GM23338 (cell line): ENCODE data around the gene PNN. TPM values are rescaled to one million over a fixed set of nuclear protein-coding genes. Genes with fewer than 3 reads are reported as not detected.

Source experiments
- ATAC-seq: fragments of 200-7000 bp; cut with Tn5 transposase; 3 replicates; pipeline ENCODE4 v1.9.1; 2020
- DNase-seq: peaks from one replicate; pipeline ENCODE4 v3.0.0-alpha.2; 2015; ENCODE audit warnings: low spot score
- H2AFZ ChIP-seq: fragments of 200-600 bp; sonication (generic); 2 replicates; pipeline ENCODE4 v1.8.0; 2016; ENCODE audit warnings: antibody characterized with exemption, mild to moderate bottlenecking, moderate library complexity
- H3F3A ChIP-seq: fragments of 200-600 bp; sonication (generic); replicated peaks from 2 replicates; pipeline ENCODE4 v1.8.0; 2017; ENCODE audit warnings: antibody characterized with exemption, mixed run types, low read depth
- H3K27ac ChIP-seq: fragments of 200-600 bp; sonication (generic); 2 replicates; pipeline ENCODE4 v1.6.1; 2016; ENCODE audit warnings: low read depth
- H3K27me3 ChIP-seq: fragments of 200-600 bp; sonication (generic); 2 replicates; pipeline ENCODE4 v1.8.0; 2016; ENCODE audit warnings: mild to moderate bottlenecking, mixed run types, moderate library complexity; ENCODE audit not compliant: insufficient read depth
- H3K36me3 ChIP-seq: fragments of 200-600 bp; sonication (generic); 2 replicates; pipeline ENCODE4 v1.8.0; 2016; ENCODE audit warnings: mild to moderate bottlenecking; ENCODE audit not compliant: insufficient read depth
- H3K4me1 ChIP-seq: fragments of 200-600 bp; sonication (generic); 2 replicates; pipeline ENCODE4 v1.8.0; 2016; ENCODE audit warnings: mild to moderate bottlenecking, moderate library complexity; ENCODE audit not compliant: insufficient read depth
- H3K4me2 ChIP-seq: fragments of 200-600 bp; sonication (generic); 2 replicates; pipeline ENCODE4 v1.7.1; 2017; ENCODE audit warnings: mixed run types
- H3K4me3 ChIP-seq: fragments of 200-600 bp; sonication (generic); 2 replicates; pipeline ENCODE4 v1.6.1; 2016; ENCODE audit warnings: mixed run types
- H3K79me2 ChIP-seq: fragments of 200-600 bp; sonication (generic); replicated peaks from 2 replicates; pipeline ENCODE4 v1.8.0; 2017; ENCODE audit warnings: mild to moderate bottlenecking; ENCODE audit not compliant: insufficient read depth
- H3K9me2 ChIP-seq: fragments of 200-600 bp; sonication (generic); 2 replicates; pipeline ENCODE4 v1.8.0; 2017; ENCODE audit not compliant: insufficient read depth
- H4K20me1 ChIP-seq: fragments of 200-600 bp; sonication (generic); replicated peaks from 2 replicates; pipeline ENCODE4 v1.8.0; 2017; ENCODE audit warnings: mild to moderate bottlenecking; ENCODE audit not compliant: insufficient read depth
- H3K27ac Mint-ChIP-seq: 2 replicates; pipeline ENCODE4 v1.8.0; 2020; ENCODE audit warnings: inconsistent platforms, mild to moderate bottlenecking, moderate library complexity, mixed read lengths
- H3K27me3 Mint-ChIP-seq: 3 replicates; pipeline ENCODE4 v1.8.0; 2022; ENCODE audit warnings: low read depth, mild to moderate bottlenecking, moderate library complexity, mixed read lengths, inconsistent platforms; ENCODE audit not compliant: insufficient read depth, poor library complexity
- H3K36me3 Mint-ChIP-seq: 3 replicates; pipeline ENCODE4 v1.8.0; 2021; ENCODE audit warnings: low read depth, mild to moderate bottlenecking, inconsistent platforms, moderate library complexity, mixed read lengths
- H3K4me1 Mint-ChIP-seq: 3 replicates; pipeline ENCODE4 v1.8.0; 2020; ENCODE audit warnings: mild to moderate bottlenecking, inconsistent platforms, mixed read lengths
- H3K4me3 Mint-ChIP-seq: 3 replicates; pipeline ENCODE4 v1.8.0; 2021; ENCODE audit warnings: moderate library complexity, mild to moderate bottlenecking, inconsistent platforms, mixed read lengths
- H3K9me3 Mint-ChIP-seq: 3 replicates; pipeline ENCODE4 v1.8.0; 2020; ENCODE audit warnings: moderate library complexity, mild to moderate bottlenecking, inconsistent platforms, mixed read lengths
- CREB1 ChIP-seq: fragments of 250-450 bp; sonication (Bioruptor Pico); IDR thresholded peaks from 2 replicates; pipeline ENCODE4 v1.5.0; 2020; ENCODE audit warnings: low read depth, mild to moderate bottlenecking, moderate library complexity
- ETS1 ChIP-seq: IDR thresholded peaks from 2 replicates; pipeline ENCODE4 v1.6.1; 2016; ENCODE audit warnings: antibody characterized with exemption
- EZH2 ChIP-seq: fragments of 200-600 bp; sonication (generic); IDR thresholded peaks from one replicate; pipeline ENCODE4 v1.8.0; 2017; ENCODE audit warnings: antibody characterized with exemption, mild to moderate bottlenecking, low read depth; ENCODE audit not compliant: unreplicated experiment
- EZH2phosphoT487 ChIP-seq: fragments of 200-600 bp; sonication (generic); IDR thresholded peaks from one replicate; pipeline ENCODE4 v1.8.1; 2018; ENCODE audit warnings: antibody characterized with exemption; ENCODE audit not compliant: unreplicated experiment
- JUNB ChIP-seq: IDR thresholded peaks from one replicate; pipeline ENCODE4 v1.6.1; 2016; ENCODE audit warnings: antibody characterized with exemption; ENCODE audit not compliant: unreplicated experiment
- NANOG ChIP-seq: IDR thresholded peaks from 2 replicates; pipeline ENCODE4 v1.6.1; 2016; ENCODE audit warnings: antibody characterized with exemption, borderline replicate concordance
- POLR2AphosphoS5 ChIP-seq: IDR thresholded peaks from 2 replicates; pipeline ENCODE4 v1.6.1; 2016; ENCODE audit warnings: antibody characterized with exemption, low read depth
- REST ChIP-seq: IDR thresholded peaks from one replicate; pipeline ENCODE4 v1.6.1; 2018; ENCODE audit warnings: antibody characterized with exemption; ENCODE audit not compliant: unreplicated experiment
- STAT1 ChIP-seq: IDR thresholded peaks from one replicate; pipeline ENCODE4 v1.6.1; 2016; ENCODE audit warnings: antibody characterized with exemption; ENCODE audit not compliant: unreplicated experiment
- ZNF114 ChIP-seq: fragments of 250-450 bp; sonication (Bioruptor Pico); IDR thresholded peaks from 2 replicates; pipeline ENCODE4 v1.5.0; 2020; ENCODE audit warnings: mild to moderate bottlenecking, moderate library complexity
- polyA plus RNA-seq: library from polyadenylated mRNA; unstranded; fragments of >200 nt; fragmentation: Nextera tagmentation; extraction: Ambion mirVana; gene quantifications from 2 replicates; pipeline ENCODE4 v1.2.1, GENCODE V29; 2016
- total RNA-seq: library from RNA; depleted of rRNA; stranded (reverse); fragments of >200 nt; shearing (Covaris generic); gene quantifications from 2 replicates; pipeline ENCODE4 v1.2.3, GENCODE V29; 2014
- TF ChIP-seq, protein P1 (sequence below), 2 experiments: fragments of 200-600 bp in 1 of 2; sonication (generic) in 1 of 2; conservative IDR thresholded peaks; 2 replicates each; pipeline versions ENCODE4 v1.5.1 to v1.6.1; 2016 to 2017; ENCODE audit warnings: antibody characterized with exemption in 2 of 2, low read depth in 2 of 2, mild to moderate bottlenecking in 2 of 2, moderate library complexity in 1 of 2

Gene PNN
- total and polyA plus RNA-seq, 2 experiments from 2014 or later, result 60.0 to 325 TPM

DNA sequence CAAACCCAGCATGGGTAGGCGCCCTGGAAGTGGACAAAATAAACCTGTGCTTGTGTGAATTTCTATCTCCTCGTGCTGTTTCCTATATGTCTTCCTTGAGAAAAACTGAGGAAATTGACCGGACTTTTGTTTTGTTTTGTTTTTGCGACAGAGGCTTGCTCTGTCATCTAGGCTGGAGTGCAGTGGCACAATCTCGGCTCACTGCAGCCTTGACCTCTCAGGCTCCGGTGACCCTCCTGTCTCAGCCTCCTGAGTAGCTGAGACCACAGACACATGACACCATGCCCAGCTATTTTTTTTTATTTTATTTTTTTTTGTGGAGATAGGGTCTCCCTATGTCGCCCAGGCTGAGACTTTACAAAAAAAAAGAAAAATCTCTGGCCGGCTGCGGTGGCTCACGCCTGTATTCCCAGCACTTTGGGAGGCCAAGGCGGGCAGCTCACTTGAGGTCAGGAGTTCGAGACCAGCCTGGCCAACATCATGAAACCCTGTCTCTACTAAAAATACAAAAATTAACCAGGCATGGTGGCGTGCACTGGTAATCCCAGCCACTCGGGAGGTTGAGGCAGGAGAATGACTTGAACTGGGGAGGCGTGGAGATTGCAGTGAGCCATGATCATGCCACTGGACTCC, 36.2 kb downstream of the PNN start (continued):
- no peak for TF ChIP-seq ETS1
- TF ChIP-seq EZH2, result no peak

GRCh38 chr14:39212034-39212433, 37.0 kb downstream of the PNN start:
- Histone ChIP-seq H4K20me1 (no peaks in the 10 kb centered on the region), H3K4me2 (no peak overlapping the region), H3K27me3 (no peaks in the 10 kb centered on the region), H2AFZ (no peak overlapping the region), H3K36me3 (no peaks in the 10 kb centered on the region), H3K4me3 (no peak overlapping the region), H3K9me2 (no peaks in the 10 kb centered on the region), H3K27ac (no peak overlapping the region), H3K79me2 (no peaks in the 10 kb centered on the region), H3F3A (no peaks in the 10 kb centered on the region), H3K4me1 (no peaks in the 10 kb centered on the region)
- no peak for DNase-seq
- H3K9me3 Mint-ChIP-seq, result no peaks in the 10 kb centered on the region
- peaks cover under 1% of the 10 kb centered on the region for H3K27me3 Mint-ChIP-seq
- peaks cover 8% of the 10 kb centered on the region; the same call in 2 of the 3 replicates for H3K4me1 Mint-ChIP-seq
- ATAC-seq, result no peak
- no peak overlapping the region for H3K27ac Mint-ChIP-seq
- no peaks in the 10 kb centered on the region for H3K36me3 Mint-ChIP-seq
- H3K4me3 Mint-ChIP-seq, result no peak overlapping the region
- TF ChIP-seq STAT1, result no peak
- TF ChIP-seq NANOG, result no peak
- no peak for TF ChIP-seq POLR2AphosphoS5
- TF ChIP-seq EZH2, result no peak
- TF ChIP-seq CREB1 (CRISPR knock-in tag), result no peak
- no peak for TF ChIP-seq REST
- TF ChIP-seq, protein P1, sequence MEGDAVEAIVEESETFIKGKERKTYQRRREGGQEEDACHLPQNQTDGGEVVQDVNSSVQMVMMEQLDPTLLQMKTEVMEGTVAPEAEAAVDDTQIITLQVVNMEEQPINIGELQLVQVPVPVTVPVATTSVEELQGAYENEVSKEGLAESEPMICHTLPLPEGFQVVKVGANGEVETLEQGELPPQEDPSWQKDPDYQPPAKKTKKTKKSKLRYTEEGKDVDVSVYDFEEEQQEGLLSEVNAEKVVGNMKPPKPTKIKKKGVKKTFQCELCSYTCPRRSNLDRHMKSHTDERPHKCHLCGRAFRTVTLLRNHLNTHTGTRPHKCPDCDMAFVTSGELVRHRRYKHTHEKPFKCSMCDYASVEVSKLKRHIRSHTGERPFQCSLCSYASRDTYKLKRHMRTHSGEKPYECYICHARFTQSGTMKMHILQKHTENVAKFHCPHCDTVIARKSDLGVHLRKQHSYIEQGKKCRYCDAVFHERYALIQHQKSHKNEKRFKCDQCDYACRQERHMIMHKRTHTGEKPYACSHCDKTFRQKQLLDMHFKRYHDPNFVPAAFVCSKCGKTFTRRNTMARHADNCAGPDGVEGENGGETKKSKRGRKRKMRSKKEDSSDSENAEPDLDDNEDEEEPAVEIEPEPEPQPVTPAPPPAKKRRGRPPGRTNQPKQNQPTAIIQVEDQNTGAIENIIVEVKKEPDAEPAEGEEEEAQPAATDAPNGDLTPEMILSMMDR (conservative IDR thresholded peaks at IDR 0.05; ENCODE audit: low read depth in 2 of 2), result no peak
- TF ChIP-seq EZH2phosphoT487, result no peak
- no peak for TF ChIP-seq ZNF114 (CRISPR knock-in tag)
- no peak for TF ChIP-seq ETS1
- TF ChIP-seq JUNB, result no peak
